ACC112 (cell line): ENCODE results near the gene DGKB.

Source experiments
- H2AFZ ChIP-seq: fragments of 200-600 bp; sonication (generic); one replicate; pipeline ENCODE4 v1.6.0; 2017; ENCODE audit warnings: antibody characterized with exemption, low read length; ENCODE audit not compliant: unreplicated experiment
- H3K27ac ChIP-seq: fragments of 200-600 bp; sonication (generic); 2 replicates; pipeline ENCODE4 v1.5.1; 2014; ENCODE audit warnings: low read depth, mild to moderate bottlenecking, antibody characterized with exemption, low read length, moderate library complexity
- H3K27me3 ChIP-seq: fragments of 200-600 bp; sonication (generic); 2 replicates; pipeline ENCODE4 v1.6.1; 2014; ENCODE audit warnings: mild to moderate bottlenecking, antibody characterized with exemption, low read length, moderate library complexity, mixed read lengths; ENCODE audit not compliant: insufficient read depth
- H3K36me3 ChIP-seq: fragments of 200-600 bp; sonication (generic); 2 replicates; pipeline ENCODE4 v1.6.1; 2016; ENCODE audit warnings: mild to moderate bottlenecking, antibody characterized with exemption, low read length, moderate library complexity, mixed read lengths; ENCODE audit not compliant: insufficient read depth
- H3K4me1 ChIP-seq: fragments of 200-600 bp; sonication (generic); one replicate; pipeline ENCODE4 v1.6.1; 2016; ENCODE audit warnings: low read length, mixed read lengths; ENCODE audit not compliant: insufficient read depth, unreplicated experiment, control insufficient read depth
- H3K4me3 ChIP-seq: fragments of 200-600 bp; sonication (generic); 2 replicates; pipeline ENCODE4 v1.5.1; 2014; ENCODE audit warnings: mild to moderate bottlenecking, low read depth, low read length
- H3K79me2 ChIP-seq: fragments of 200-600 bp; sonication (generic); one replicate; pipeline ENCODE4 v1.6.0; 2016; ENCODE audit warnings: low read length; ENCODE audit not compliant: control insufficient read depth, unreplicated experiment, insufficient read depth

Gene DGKB

GRCh38 chr7:14902589-14903067, at the start of gene DGKB:
Gene DGKB, minus strand, starts transcription at chr7:14902751.
- peak within 1 kb of the TSS; percentile 87 for H2AFZ ChIP-seq
- H3K27ac ChIP-seq: no peak within 1 kb of the TSS

GRCh38 chr7:14950013-14950412, 47.5 kb upstream of the DGKB start:
- Histone ChIP-seq H3K79me2 (no peaks in the 10 kb centered on the region), H3K4me3 (no peak overlapping the region), H3K4me1 (no peaks in the 10 kb centered on the region), H3K36me3 (no peaks in the 10 kb centered on the region), H2AFZ (no peak overlapping the region), H3K27me3 (no peaks in the 10 kb centered on the region), H3K27ac (no peak overlapping the region)

More at GRCh38 chr7:14902589-14903067, at the start of gene DGKB:
- Histone ChIP-seq H3K4me3 (peak within 1 kb of the TSS; percentile 73), H3K36me3 (no peaks in the 10 kb centered on the region), H3K4me1 (peaks cover 12% of the 10 kb centered on the region), H3K79me2 (no peaks in the 10 kb centered on the region), H3K27me3 (no peaks in the 10 kb centered on the region)

GRCh38 chr7:14938181-14938580, 35.6 kb upstream of the DGKB start:
- Histone ChIP-seq H3K4me3 (no peak overlapping the region), H3K36me3 (no peaks in the 10 kb centered on the region), H3K79me2 (no peaks in the 10 kb centered on the region), H3K27ac (no peak overlapping the region), H3K27me3 (no peaks in the 10 kb centered on the region), H2AFZ (no peak overlapping the region), H3K4me1 (no peaks in the 10 kb centered on the region)

GRCh38 chr7:14937581-14937980, 35.0 kb upstream of the DGKB start:
- H3K4me3 ChIP-seq: no peak overlapping the region
- H3K79me2 ChIP-seq: no peaks in the 10 kb centered on the region
- H3K36me3 ChIP-seq: no peaks in the 10 kb centered on the region
- H3K4me1 ChIP-seq: no peaks in the 10 kb centered on the region
- no peak overlapping the region for H2AFZ ChIP-seq
- H3K27me3 ChIP-seq: no peaks in the 10 kb centered on the region
- no peak overlapping the region for H3K27ac ChIP-seq

GRCh38 chr7:14936554-14936953, 34.0 kb upstream of the DGKB start:
- no peaks in the 10 kb centered on the region for H3K79me2 ChIP-seq
- no peak overlapping the region for H3K27ac ChIP-seq
- H3K4me1 ChIP-seq: no peaks in the 10 kb centered on the region
- H3K4me3 ChIP-seq: no peak overlapping the region
- H3K36me3 ChIP-seq: no peaks in the 10 kb centered on the region
- no peaks in the 10 kb centered on the region for H3K27me3 ChIP-seq
- H2AFZ ChIP-seq: no peak overlapping the region

- Histone ChIP-seq H3K36me3 (no peaks in the 10 kb centered on the region), H3K4me3 (no peak overlapping the region), H3K79me2 (no peaks in the 10 kb centered on the region), H3K4me1 (no peaks in the 10 kb centered on the region), H3K27ac (no peak overlapping the region), H3K27me3 (no peaks in the 10 kb centered on the region), H2AFZ (no peak overlapping the region)
Measured at GRCh38 chr7:14934839-14935238, 32.3 kb upstream of the DGKB start.

GRCh38 chr7:14931511-14932215, 29.1 kb upstream of the DGKB start:
- Histone ChIP-seq H3K27ac (no peak overlapping the region), H3K4me1 (no peaks in the 10 kb centered on the region), H2AFZ (no peak overlapping the region), H3K4me3 (no peak overlapping the region), H3K27me3 (no peaks in the 10 kb centered on the region), H3K36me3 (no peaks in the 10 kb centered on the region), H3K79me2 (no peaks in the 10 kb centered on the region)

- Histone ChIP-seq H3K4me1 (no peaks in the 10 kb centered on the region), H2AFZ (peak overlapping the region; percentile 85), H3K27me3 (no peaks in the 10 kb centered on the region), H3K79me2 (no peaks in the 10 kb centered on the region), H3K27ac (no peak overlapping the region), H3K36me3 (no peaks in the 10 kb centered on the region), H3K4me3 (peak overlapping the region; percentile 51; the same call in 1 of the 2 replicates)
Measured at GRCh38 chr7:14924398-14924797, 21.8 kb upstream of the DGKB start.

- no peak overlapping the region for H3K27ac ChIP-seq
- H3K4me3 ChIP-seq: no peak overlapping the region
- no peak overlapping the region for H2AFZ ChIP-seq
- H3K79me2 ChIP-seq: no peaks in the 10 kb centered on the region
- H3K4me1 ChIP-seq: no peaks in the 10 kb centered on the region
- H3K36me3 ChIP-seq: no peaks in the 10 kb centered on the region
- no peaks in the 10 kb centered on the region for H3K27me3 ChIP-seq
Measured at GRCh38 chr7:14911077-14911476, 8.5 kb upstream of the DGKB start.

- no peaks in the 10 kb centered on the region for H3K36me3 ChIP-seq
- no peaks in the 10 kb centered on the region for H3K4me1 ChIP-seq
- H3K27me3 ChIP-seq: no peaks in the 10 kb centered on the region
Measured at GRCh38 chr7:14908697-14909096, 6.1 kb upstream of the DGKB start.

GRCh38 chr7:14905764-14906163, 3.2 kb upstream of the DGKB start:
- no peak overlapping the region for H3K27ac ChIP-seq
- no peaks in the 10 kb centered on the region for H3K79me2 ChIP-seq
- no peak overlapping the region for H2AFZ ChIP-seq
- no peaks in the 10 kb centered on the region for H3K36me3 ChIP-seq
- H3K27me3 ChIP-seq: no peaks in the 10 kb centered on the region
- peaks cover 5% of the 10 kb centered on the region for H3K4me1 ChIP-seq
- H3K4me3 ChIP-seq: no peak overlapping the region

More at GRCh38 chr7:14908697-14909096, 6.1 kb upstream of the DGKB start:
- Histone ChIP-seq H3K27ac (no peak overlapping the region), H3K79me2 (no peaks in the 10 kb centered on the region), H3K4me3 (no peak overlapping the region), H2AFZ (no peak overlapping the region)
